GM10266 (cell line): ENCODE results near the gene TARBP1.

ENCODE experiments used
- DNase-seq: peaks from one replicate; pipeline ENCODE4 v3.0.0; 2012; ENCODE audit errors: extremely low spot score
- TF ChIP-seq, protein P1 (sequence below): IDR thresholded peaks from 2 replicates; pipeline ENCODE4 v1.5.1; 2012; ENCODE audit warnings: mild to moderate bottlenecking, low read depth; ENCODE audit not compliant: control insufficient read depth, insufficient read depth; ENCODE audit errors: missing control alignments

Gene TARBP1

GRCh38 chr1:234469376-234469775, 9.6 kb downstream of the TARBP1 start:
- TF ChIP-seq, protein P1, sequence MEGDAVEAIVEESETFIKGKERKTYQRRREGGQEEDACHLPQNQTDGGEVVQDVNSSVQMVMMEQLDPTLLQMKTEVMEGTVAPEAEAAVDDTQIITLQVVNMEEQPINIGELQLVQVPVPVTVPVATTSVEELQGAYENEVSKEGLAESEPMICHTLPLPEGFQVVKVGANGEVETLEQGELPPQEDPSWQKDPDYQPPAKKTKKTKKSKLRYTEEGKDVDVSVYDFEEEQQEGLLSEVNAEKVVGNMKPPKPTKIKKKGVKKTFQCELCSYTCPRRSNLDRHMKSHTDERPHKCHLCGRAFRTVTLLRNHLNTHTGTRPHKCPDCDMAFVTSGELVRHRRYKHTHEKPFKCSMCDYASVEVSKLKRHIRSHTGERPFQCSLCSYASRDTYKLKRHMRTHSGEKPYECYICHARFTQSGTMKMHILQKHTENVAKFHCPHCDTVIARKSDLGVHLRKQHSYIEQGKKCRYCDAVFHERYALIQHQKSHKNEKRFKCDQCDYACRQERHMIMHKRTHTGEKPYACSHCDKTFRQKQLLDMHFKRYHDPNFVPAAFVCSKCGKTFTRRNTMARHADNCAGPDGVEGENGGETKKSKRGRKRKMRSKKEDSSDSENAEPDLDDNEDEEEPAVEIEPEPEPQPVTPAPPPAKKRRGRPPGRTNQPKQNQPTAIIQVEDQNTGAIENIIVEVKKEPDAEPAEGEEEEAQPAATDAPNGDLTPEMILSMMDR, result no peak

DNA sequence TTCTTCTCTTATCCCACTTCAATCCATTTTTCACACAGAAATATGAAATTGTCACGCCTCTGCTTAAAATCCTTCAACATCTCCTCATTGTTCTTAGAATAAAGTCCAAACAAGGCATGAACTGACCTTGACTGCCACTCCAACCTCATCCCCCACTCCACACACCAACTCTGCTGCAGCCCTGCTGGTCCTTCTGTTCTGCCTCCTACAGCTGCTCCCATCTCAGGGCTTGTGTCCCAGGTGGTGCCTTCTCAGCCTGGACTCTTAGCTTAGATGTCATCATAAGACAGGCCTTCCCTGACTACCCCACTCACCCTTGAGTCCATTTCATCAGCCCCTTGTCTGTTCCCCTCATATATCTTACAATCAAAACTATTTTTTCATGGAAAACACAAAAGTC, 10.4 kb downstream of the TARBP1 start:
- TF ChIP-seq, protein P1, result no peak
- DNase-seq, result no peak

More at GRCh38 chr1:234469376-234469775, 9.6 kb downstream of the TARBP1 start:
- DNase-seq, result no peak

GRCh38 chr1:234467821-234468220, 11.2 kb downstream of the TARBP1 start:
- TF ChIP-seq, protein P1, result no peak
- DNase-seq, result no peak

DNA sequence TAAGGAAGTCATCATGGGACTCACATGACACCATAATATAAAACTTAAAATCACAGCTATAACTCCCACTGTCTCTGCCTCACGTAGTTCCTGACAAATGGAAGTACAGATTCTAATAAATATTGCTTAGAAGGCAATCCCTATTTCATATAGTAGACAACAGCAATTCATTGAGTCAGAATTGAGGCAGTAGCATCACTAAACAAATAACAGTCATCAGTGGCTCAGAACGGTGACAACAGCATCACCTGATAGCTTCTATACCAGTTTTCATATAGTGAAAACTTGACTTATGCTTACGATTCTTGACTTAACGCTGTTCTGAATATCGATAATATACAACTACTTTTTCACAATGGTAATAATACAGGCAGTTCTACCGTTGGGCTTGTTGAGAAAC, 12.0 kb downstream of the TARBP1 start:
- TF ChIP-seq, protein P1, result no peak
- no peak for DNase-seq

GRCh38 chr1:234463749-234464148, 15.2 kb downstream of the TARBP1 start:
- TF ChIP-seq, protein P1, result no peak
- no peak for DNase-seq

DNA sequence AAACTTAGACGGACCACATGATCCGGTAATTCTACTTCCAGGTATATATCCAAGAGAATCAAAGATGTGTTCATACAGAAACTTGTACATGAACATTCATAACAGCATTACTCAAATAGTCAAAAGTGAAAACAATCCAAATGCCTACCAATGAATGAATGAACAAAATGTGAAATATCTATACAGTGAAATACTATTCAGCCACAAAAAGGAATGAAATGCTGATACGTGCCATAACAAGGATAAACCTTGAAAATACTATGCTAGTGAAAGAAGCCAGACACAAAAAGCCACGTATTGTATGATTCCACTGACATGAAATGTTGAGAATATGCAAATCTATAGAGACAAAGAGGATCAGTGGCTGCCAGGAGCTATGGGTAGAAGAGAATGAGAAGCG, 18.3 kb downstream of the TARBP1 start:
- no peak for DNase-seq

GRCh38 chr1:234458352-234459017, 20.5 kb downstream of the TARBP1 start:
- no peak for DNase-seq
- TF ChIP-seq, protein P1, result no peak

More for the DNA sequence above, 18.3 kb downstream of the TARBP1 start:
- TF ChIP-seq, protein P1, result no peak
